DLD1 (cell line): ENCODE results near the gene INPP5F.
"Not testable (repeated sequence)": the region's sequence is repeated elsewhere in the genome, so short reads cannot be mapped to it uniquely, and the experiment has no call there.

Experiments used
- in situ Hi-C: cut with HindIII; loops from 2 replicates; pipeline ENCODE4 v1.10.0; 2017; ENCODE audit warnings: low sequenced_read_pairs

The INPP5F gene

DNA sequence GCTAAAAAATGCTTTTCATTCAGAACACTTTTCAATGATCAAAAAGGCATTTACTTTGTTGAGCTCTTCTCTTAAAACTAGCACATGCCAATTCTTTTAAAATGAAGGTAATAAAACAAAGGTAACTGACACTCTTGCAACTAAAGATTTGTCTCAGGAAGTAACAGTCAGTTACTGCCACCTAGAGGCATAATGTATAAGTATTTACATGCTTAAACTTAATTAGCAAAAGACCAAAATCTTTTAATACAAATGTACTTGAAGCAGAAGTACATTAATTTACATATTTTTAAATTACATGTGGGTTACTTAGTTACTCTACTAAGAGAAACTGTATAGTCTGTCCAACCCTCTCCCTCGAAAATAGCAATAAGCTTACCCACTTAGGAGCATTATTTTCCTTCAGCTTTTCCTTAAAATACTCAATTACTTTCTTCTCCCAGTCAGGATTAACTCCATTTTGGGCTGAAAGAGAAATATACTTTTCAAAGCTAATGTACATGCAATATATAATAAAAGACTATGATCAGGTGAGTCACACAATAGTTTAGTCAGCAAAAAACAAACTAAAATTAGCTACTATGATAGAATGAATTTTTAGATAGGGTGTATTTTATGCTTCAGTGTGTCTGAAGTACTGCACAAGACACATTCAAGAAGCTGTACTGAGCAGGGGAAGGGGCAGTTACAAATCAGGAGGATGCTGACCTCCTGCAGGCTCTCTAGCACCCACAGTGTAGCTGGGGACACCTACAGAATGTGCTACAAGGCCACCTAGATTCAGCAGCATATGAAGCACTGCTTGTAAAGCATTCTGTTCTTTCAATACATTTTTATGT lies 133.8 kb downstream of the INPP5F start:
- in situ Hi-C loops = no loop called here

DNA sequence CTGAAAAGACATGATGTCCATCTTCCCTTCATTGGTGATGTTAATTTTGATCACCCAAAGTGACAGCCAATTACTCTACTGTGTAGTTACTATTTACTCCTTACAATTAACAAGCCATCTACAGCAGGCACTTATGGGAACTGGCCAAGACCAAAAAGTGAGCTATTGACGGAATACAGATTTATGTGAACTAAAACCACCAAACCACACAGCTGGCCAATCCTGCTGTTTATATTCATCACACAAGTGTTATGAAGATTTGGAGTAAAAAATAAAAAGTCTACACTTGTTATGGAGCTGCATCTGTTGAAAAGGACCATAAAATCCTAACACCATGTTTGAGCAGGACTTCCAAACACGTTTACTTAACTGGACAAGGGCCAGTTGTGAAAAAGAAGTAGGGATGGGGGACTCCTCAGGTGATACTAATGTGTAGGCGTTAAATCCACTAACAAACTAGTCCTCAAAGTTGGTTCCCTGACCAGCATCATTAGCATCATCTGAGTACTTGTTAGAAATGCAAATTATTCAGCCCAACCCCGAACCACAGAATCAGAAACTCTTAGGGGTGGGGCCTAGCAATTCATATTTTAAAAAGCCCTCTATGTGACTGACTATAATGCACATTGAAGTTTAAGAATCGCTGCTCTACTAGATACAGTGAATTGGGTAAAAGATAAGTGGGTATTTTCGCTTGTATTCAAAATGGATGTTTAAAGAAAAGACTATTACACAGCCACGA lies 135.2 kb downstream of the INPP5F start:
- in situ Hi-C loops = no loop called here

DNA sequence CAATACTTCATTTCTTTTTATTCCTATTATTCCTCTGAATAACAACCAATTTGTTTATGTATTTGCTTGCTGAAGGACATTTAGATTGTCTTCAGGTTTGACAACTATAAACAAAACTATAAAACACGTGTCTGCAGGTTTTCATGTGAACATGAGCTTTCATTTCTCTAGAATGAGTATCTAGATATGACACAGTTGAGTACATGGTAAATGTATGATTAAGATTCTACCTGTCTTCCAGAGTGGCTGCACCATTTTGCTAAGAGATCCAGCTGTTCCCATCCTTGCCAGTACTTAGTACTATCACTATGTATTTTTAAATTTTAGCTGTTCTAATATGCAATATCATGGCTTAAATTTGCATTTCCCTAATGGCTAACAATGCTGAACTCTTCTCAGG lies 136.7 kb downstream of the INPP5F start:
- in situ Hi-C loops = no loop called here

DNA sequence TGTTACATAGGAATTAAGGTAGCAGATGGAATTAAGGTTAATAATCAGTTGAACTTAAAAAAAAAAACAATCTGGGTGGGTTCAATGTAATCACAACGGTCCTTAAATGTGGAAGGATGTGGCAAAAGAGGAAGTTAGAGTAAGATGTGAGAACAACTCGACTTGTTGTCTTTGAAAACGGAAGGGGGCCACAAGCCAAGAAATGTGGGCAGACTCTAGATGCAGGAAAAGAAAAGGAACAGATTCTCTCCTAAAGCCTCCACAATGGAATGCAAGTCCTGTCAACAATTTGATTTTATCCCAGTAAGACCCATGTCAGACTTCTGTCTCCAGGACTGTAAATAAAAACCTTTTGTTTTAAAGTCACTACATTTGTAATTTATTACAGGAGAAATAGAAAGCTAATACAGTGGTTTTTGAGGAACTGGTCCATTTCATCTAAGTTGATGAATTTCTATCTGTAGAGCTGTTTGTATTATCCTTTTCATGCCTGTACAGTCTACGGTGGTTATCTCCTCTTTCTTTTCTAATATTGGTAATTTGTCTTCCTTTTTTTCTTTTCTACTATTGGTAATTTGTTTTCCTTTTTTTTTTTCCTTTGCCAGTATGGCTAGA lies 138.2 kb downstream of the INPP5F start:
- in situ Hi-C loops = no loop called here

DNA sequence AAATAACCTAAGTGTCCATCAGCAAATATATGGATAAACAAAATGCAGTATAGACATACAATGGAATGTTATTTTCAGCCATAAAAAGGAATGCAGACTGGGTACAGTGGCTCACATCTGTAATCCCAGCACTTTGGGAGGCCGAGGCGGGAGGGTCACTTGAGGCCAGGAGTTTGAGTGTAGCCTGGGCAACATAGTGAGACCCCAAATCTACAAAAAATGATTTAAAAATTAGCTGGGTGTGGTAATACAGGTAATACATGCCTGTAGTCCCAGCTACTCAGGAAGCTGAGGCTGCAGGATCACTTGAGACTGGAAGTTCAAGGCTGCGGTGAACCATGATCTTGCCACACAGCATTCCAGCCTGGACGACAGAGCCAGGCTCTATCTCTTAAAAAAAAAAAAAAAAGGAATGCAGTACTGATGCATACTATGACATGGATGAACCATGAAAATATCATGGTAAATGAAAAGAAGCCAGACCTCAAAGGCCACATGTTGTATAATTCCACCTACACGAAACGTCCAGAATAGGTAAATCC lies 139.9 kb downstream of the INPP5F start:
- in situ Hi-C loops = no loop called here

DNA sequence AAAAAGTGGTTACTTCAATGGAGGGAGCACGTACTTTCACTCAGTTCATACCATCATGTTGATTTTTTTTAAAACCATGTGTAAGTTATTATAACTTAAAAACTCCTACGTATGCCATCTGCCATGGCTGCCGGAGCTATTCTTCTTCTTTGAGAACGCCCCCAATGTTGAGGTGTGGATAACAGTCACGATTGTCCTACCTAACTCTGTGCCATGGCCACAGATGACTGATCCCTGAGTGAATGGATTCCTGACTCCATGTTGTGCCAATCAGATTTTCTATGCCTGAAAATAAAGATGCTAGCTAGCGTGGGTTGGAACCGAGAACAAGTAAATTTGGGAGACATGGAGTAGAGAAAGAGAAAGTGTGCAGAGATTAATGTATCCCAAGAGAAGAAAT lies 141.5 kb downstream of the INPP5F start:
- in situ Hi-C loops = no loop called here

DNA sequence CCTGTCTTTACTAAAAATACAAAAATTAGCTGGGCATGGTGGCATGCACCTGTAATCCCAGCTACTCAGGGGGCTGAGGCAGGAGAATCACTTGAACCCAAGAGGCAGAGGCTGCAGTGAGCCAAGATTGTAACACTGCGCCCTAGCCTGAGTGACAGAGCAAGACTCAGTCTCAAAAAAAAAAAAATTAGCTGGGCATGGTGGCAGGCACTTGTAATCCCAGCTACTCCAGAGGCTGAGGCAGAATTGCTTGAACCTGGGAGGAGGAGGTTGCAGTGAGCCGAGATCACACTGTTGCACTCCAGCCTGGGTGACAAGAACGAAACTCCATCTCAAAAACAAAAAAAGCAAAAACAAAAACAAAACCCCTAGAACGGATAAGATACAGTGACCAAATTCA lies 143.5 kb downstream of the INPP5F start:
- in situ Hi-C loops = not testable (repeated sequence)

DNA sequence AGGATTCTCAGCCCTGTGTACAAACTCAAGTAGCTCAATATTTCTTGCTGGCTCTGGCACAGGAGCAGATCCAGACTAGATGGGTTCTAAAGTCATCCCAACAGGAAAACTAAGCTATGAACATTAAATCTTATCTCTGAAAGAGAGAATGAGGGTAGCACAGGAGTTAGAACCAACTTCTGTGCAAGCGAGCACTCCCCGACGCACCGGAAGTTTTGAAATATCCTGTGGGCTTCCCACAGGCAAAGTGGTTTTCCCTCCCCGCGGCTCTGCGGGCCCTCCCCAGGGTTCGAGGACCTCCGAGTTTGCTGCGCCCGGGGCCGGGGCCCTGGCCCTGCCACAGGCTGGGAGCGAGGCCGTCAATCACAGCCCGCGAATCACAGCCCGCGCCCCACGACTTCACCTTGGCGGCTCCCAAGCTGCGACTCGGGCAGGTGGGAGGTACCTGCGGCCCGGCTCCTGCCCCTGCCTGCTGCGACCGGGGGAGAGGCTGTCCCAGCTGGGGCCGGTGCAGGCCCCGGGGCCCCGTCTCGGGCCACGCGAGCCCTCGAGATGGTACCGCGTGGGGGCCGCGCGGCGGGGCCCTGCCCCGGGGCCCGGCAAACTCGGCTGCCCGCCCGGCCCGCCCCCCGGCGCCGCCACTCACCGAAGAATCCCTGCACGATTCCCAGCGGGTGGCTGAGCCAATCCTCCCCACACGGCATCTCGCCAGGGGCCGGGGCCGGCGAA lies 146.2 kb downstream of the INPP5F start:
- in situ Hi-C loops = no loop called here

DNA sequence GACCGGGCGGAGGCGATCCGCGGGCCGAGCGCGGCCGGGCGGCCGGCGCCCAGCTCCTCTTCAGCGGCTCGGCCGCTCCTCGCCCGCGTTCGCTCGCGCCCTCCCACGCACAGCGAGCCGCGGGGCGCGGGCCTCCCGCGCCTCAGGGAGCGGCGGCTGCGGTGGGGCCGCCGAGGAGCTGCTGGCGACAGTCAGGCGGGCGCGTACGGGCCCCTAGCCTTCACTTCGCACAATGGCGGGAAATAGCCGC lies 146.7 kb downstream of the INPP5F start, which contains the start of gene MCMBP:
TSS of gene MCMBP (minus strand) at position 234 of the 250 bp plus-strand sequence. CDS start 259 bp downstream, outside the sequence.
- in situ Hi-C loops = no loop called here

DNA sequence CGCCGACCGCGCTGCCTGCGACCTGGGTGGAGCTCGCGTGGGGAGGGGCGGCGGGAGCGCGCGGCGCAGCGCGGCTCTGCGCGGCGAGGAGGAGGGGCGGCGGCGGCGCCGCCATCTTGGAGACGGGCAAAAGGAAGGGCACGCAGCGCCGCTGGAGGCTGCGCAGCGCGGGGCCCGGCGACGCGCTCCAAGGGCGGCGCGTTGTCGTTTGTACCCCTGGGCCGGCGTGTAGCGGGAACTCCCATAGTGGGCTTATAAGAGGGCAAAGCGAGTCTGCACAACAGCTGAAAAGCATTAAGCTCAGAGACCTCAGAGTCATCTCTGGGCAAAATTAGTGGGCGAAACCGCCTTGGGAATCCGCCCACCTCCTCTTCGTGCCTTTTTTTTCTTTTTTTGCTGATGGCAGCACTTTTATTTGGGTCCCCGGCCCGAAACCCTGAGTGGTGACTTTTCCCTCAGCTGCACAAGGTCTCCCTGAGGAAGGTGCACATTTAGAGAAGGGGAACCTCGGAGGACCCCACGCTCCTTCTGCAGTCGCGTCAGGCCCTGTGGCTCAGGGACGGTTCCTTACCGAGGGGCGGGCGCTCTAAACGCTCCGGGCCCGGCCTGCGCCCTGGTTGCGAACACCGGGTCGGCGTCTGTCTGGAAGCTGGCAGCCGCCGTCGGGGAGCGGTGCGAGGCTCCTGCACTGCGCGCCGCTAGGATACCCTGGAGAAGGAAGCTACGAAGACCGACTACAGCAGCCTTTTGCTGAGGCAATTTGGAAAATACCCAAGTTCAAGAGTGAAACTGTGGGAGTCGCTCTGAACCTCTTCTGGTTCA lies 147.2 kb downstream of the INPP5F start:
- in situ Hi-C loops = no loop called here

DNA sequence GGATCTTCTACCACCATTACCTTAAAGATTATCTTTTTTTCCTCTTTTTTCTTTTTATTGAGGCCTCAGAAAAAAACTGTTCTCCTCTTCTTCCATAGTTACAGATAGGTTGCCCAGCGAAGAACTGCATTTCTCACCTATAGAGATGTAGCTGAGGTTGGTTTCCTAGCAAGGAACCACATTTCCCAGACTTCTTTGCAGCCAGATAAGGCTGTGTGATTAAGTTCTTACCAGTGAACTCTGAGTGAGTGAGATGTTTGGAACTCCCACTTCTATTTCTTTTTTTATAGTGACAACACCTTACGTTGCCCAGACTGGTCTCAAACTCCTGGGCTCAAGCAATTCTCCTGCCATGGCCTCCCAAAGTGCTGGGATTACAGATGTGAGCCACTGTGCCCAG lies 152.7 kb downstream of the INPP5F start:
- in situ Hi-C loops = no loop called here
